ENCODE measurements around the gene ASNSD1.
A peak's percentile ranks its signal among the peaks of the same experiment; 100 is the strongest.
"Not testable (repeated sequence)": the region's sequence is repeated elsewhere in the genome, so short reads cannot be mapped to it uniquely, and the experiment has no call there.

ASNSD1 gene

DNA sequence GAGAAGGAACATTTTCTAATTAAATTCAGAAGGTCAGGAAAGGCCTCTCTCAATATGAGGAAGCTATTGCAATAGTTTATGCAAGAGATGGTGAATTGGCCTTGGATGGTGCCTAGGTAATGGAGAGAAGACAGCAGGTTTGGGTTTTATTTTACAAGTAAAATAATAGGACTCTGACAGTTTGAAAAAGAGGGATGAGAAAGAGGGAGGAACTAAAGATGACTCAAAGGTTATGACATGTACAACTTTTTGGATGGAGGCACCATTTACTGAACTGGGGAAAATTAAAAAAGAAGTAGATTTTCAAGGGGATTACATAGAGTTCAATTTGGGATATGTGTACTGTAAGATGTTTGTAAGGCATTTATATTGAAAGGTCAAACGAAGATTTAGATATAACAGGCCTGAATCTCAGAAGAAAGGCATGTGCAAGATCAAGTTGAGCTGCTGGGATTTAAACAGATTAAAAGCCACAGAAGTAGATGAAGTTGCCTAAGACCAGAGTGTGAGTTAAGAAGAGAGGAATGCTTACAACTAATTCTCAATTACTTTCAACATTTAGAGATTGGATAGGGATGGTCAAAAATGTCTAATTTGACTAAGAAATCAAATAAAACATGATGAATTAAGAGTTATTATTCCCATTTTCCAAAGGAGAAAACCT is 12.3 kb upstream of the ASNSD1 start:
- DNase-seq: no peak

DNA sequence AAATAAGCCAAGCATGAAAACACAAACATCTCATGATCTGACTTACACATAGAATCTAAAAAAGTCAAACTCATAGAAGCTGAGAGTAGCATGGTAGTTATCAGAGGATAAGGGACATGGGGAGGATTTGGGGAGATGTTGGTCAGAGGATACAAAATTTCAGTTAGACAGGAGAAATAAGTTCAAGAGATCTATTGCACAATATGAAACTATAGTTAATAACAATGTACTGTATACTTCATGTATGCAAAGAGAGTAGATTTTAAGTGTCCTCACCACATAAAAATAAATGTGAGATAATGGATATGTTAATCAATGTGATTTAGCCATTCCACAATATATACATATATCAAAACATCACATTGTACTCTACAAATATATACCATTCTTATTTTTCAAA is 10.0 kb upstream of the ASNSD1 start:
- DNase-seq: no peak

DNA sequence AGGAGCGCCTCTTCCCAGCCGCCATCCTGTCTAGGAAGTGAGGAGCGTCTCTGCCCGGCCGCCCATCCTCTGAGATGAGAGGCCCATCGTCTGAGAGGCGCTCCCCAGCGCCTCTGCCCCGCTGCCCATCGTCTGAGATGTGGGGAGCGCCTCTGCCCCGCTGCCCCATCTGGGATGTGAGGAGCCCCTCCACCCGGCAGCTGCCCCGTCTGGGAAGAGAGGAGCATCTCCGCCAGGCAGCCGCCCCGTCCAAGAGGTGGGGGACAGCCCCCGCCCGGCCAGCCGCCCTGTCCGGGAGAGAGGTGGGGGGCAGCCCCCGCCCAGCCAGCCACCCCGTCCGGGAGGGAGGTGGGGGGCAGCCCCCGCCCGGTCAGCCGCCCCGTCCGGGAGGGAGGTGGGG is 7.8 kb upstream of the ASNSD1 start:
- not testable (repeated sequence) for DNase-seq

DNA sequence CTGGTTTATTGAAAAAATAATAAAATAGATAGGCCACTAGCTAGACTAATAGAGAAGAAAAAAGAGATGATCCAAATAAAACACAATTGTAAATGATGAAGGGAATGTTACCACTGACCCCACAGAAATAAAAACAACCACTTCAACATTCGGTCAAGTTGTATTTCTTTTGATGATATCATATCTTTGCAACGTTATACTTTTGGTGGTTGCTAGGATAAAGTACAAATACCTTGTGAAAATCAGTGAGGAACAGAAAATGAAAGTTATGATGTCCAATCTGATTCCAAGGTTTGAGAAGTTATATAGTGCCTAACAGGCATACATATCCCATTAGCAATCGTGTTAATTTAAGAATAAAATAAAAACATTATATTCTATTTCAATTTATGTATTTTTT is 6.6 kb upstream of the ASNSD1 start:
- DNase-seq: no peak

DNA sequence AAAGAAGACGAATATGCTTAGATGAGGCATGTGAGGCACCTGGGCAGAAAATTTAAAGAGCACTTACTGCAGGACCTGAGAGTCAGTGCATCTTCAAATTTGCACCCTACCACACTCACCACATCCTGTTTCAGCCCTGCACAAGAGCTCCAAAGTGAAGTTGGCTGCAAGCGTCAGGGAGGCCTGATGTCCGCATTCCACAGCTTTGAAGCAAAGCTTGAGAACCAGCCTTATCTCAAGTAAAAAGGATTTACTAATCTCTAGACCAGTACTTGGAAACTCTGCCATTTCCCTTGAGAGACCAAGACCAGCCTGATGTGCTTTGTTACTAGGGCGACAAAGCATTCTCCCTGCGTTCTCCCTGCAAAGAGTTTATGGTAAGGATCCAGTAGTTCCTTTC is 3.4 kb upstream of the ASNSD1 start:
- no peak for DNase-seq

DNA sequence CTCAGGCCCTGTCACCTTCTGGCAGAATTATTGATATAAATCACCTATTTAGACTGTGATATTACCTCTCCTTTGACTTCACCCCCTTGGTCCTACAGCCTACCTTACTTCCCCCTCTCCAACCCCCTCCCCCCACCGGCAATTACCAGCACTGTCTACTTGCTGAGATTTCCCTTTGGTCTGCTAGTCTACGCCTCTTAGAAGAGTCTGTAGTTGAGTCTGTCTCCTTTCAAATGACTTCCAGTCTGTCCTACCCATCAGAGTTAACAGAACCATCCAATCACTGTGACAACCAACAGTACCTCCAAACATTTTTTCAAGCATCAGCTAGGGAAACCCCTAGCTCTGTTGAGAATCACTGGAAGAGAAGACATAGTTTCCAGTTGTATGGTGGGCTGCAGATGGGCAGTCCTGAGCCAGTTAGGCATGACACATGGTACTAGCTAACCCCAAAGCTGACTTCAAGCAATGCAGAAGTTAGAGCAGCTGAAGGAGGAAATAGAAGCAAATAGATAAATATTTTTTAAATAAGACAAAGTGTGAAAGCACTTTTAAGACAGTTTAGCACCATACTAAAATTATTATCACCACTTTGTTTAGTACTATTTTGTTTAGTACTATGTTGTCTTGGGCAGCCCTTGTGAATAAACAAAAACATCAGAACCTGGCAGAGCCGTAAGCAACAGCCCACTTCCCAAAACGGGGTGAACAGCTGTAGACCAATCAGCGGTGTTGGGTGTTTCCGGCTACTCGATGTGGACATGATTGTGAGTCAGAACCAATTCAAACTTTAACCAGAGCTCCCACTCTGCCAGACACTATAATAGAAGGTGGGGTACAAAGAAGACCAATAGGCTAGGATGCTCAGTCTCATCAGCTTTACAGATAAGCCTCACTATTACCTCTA is 2.7 kb upstream of the ASNSD1 start:
- DNase-seq: no peak

DNA sequence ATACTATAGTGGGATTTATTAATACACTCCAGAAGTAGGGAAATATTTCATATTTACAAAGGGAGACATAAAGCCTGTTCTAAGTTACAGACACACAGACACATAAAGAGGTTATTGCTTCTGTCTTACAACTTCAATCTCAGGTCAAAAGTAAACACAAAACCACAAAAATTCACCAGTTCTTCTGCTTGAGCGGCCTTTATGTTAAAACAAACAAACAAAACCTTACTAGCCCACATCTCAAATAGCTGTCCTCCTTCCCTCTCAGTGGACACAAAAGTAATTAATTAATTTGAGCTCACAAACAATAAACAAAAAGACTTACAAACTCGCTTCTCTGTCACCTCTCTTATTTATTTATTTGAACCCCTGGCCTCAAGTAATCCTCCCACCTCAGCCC is 1.5 kb upstream of the ASNSD1 start:
- no peak for DNase-seq

DNA sequence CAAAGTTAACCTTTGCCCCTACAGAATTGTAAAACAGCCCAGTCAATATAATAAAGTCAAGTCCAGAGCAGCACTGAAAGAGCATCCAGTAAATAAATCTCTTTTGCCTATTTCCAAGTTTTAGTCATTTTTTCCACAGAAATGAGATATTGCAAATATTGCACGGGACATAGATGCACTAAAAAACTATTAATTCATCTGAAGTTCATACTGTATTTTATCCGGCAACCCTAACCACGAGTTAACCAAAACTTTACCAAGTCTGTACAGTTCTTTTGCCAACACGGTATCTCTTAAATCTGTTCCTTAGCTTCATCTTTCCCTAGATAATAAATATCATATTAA is 484 bp upstream of the ASNSD1 start:
- no peak for DNase-seq

DNA sequence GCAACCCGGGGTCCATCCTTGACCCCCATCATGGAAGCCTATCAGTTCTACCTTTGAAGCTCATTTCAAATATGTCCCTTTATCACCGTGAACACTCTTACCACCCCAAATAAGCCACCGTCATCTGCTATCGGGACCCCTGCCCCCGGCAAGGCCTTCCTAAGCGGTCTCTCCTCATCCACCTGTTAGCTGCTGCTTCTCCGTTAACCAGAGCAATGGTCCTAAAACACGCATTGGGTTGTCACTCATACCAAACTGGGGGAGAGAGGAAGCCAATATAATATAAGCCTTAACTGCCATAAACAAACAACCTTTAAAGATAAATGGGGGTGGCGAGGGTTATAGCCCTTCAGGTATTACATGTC is 680 bp downstream of the ASNSD1 start:
- no peak for DNase-seq

DNA sequence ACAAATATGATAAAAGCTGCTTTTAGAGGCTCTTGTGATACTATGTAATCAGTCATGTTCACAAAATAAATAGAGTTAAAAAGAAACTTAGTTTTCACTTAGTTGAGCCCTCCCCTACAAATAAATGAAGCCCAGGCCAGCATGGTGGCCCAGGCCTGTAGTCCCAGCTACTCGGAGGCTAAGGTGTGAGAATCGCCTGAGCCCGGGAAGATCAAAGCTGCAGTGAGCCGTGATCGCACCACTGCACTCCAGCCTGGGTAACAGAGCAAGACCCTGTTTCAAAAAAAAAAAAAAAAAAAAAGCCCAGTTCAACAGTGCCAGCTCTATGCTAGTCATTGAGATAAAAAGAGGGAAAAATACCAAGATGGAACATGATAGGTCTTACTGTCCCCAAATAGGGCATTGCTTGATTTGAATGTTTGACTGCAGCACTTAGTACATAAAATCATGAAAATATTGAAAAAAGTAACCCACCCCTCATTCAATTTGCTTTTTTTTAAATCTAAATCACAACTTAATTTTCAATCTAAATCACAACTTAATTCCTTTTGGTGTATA is 1.5 kb downstream of the ASNSD1 start:
- DNase-seq: no peak

DNA sequence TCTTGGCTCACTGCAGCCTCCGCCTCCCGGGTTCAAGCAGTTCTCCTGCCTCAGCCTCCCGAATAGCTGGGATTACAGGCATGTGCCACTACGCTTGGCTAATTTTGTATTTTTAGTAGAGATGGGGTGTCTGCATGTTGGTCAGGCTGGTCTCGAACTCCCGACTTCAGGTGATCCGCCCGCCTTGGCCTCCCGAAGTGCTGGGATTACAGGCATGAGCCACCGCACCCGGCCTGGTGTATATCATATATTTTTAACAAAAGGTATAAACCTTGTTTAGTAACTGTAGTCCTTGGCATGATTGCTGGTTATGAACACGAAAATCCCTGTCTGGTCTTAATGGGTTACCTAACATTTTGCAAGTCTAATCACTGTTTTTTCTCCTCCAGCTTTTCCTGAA is 2.1 kb downstream of the ASNSD1 start:
- DNase-seq: not testable (repeated sequence)

DNA sequence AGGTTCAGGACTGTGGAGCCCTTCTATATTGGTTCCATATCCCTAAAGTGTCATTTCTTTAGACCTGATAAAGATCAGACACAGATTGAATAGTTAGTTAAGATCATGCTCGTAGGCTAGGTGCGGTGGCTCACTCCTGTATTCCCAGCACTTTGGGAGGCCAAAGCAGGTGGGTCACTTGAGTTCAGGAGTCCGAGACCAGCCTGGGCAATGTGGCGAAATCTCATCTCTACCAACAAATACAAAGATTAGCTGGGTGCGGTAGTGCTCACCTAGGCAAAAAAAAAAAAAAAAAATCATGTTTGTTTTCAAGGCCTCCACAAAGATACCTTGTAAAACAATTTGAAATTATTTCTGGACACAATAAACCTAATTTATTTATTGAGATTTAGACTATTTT is 8.7 kb downstream of the ASNSD1 start:
- DNase-seq: no peak

DNA sequence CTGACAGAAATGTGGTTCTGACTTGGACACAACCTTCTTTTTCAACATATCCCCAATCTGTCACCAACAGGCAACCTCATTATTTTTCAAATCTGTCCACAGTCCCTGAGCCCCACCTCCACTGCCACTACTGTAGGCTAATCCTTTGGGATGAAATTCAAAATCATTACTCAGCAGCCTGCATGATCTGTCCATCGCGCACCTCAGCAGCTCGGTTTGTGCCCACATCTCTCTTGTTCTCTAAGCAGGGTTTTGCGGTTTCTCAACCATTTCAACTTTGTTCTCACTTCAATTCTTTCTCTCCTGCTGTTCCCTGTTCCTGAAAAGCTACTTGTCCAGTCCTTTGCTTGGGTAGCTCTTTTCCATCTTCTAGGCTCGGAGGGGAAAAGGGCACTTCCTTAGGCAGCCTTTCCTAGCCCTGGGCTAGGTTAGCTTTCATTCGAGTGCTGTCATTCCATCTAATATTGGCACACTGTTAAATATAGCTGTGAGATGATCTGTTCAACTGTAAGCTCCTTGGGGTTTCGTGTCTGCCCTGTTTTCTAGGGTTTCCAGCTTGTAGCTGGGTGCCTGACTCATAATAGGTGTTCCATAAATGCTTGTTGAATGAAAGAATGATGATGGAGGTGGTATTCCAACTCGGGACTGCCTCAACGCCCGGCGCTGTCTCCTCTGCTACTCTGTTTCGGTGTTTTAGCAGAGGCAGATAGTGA is 12.6 kb downstream of the ASNSD1 start:
- DNase-seq: no peak

DNA sequence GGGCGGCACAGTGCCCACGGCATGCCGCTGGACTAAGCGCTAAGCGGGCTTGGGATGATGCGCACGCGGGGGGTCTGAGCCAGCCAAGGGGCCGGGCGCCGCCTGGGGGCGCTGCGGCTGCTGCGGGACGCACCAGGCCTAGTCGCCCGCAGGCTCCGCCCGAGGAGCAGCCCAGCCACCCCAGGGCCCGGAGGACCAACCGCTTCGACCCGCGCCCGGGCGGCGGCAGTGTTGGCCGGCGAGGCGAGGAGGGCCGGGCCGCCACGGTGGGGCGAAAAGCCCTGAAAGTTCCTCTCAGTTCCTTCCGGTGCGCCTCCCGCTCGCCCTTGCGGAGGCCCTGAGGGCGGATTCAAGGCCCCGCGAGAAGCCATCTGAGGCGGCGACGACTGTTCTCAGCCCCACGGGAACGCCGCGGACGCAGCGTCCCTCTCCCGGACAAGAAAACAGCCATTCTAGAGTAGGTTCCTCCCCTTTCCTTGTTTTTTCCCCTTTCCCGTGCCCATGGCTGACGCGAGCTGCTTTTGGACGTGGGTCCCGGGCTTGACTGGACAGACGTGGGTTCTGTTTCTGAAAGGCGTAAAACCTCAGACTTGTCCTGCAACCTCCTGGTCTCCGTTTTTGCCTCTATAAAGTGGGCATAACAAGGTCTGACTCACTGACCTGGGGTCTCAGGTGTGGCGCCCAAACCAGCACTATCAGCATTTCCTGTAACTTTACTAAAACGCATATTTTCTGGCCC is 13.3 kb downstream of the ASNSD1 start, which contains the start of gene ANKAR:
ANKAR (plus strand) TSS at position 297 of the 739 bp plus-strand sequence. CDS start 1,821 bp downstream, outside the sequence.
- peak; percentile 74 for DNase-seq

DNA sequence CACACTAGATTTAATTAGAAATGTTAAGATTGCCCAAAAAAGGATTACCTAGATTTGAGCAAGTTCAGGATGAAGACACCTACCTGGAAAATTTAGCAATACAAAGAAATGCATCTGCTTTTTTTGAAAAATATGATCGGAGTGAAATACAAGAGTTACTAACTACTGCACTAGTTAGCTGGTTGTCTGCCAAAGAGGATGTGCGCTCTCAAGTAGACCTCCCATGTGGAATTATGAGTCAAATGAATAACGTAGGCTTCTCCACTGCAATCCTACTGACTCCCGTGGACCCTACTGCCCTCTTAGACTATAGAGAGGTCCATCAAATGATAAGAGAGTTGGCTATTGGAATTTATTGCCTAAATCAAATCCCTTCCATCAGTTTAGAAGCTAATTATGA is 15.2 kb downstream of the ASNSD1 start:
- no peak for DNase-seq

DNA sequence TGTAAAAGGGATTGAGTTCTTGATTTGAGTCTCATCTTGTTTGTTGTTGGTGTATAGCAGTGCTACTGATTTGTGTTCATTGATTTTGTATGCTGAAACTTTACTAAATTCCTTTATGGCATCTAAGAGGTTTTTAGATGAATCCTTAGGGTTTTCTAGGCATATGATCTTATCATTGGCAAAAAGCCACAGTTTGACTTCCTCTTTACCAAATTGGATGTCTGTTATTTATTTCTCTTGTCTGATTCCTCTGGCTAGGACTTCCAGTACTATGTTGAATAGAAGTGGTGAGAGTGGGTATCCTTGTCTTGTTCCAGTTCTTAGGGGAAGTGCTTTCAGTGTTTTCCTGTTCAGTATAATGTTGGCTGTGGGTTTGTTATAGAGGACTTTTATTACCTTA is 18.0 kb downstream of the ASNSD1 start:
- DNase-seq: no peak

DNA sequence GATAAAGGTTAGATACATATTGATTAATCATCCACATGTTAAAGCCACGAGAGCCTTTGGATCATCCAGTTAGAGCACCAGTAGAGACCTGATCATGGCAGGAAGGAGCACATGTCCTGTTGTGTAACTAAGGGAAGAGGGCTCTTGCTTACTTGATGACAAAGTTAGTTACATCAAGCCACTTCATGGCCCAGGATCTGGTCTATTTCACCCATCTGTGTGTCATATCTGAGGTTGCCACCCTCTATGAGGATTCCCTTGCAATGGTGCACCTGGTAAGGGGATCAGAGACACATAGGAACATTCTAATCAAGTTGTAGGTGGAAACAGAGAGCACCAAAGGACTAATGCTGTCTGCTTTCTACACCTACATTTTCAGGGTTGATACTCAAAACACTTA is 19.9 kb downstream of the ASNSD1 start:
- DNase-seq: no peak

DNA sequence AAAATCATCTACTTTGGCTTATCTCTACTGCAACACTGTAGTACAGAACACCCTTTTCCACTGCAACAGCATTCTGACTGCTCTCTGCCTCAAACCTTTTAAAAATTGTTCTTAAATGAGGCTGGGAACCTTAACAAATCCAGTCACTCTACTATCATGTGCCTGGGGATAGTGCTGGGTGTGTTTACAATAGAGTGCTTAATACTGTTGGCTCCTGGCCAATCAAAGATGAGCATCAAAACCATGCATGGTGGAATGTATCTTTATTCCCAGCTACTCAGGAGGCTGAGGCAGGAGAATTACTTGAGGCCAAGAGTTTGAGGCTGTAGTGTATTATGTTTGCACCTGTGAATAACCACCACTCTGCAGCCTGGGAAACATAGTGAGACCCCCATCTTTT is 20.6 kb downstream of the ASNSD1 start:
- DNase-seq: no peak

DNA sequence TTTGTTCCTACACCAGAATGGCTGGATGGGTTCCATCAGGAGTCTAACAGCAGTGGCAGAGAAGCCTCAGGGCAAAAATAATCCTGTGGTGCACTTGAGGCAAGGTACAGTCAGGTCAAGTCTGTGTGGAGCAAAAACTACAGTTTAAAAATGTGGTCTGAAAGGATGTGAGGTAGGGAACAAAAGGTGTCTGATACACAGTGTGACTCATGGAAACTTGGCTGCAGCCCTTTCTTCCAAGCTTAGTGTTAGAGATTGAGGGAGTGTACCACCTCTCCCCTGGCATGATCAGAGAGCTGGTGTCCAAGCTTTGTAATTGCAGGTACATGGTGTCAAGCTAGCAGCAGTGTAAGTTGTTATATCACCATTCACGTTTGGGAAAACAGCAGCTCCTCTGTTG is 22.1 kb downstream of the ASNSD1 start:
- DNase-seq: no peak

DNA sequence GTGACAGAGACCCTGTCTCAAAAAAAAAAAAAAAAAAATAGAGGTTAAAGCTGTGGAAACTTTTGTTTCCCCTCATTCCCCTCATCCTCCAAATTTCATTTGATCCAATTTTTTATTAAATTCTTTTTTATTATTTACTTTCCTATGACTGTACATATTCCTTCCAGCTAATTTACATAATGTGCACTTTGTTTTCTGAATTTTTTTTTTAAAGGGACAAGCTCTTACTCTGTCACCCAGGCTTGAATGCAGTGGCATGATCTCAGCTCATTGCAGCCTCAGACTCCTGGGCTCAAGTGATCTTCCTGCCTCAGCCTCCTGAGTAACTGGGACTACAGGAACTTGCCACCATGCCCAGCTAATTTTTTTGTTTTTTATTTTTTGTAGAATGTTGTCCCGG is 23.6 kb downstream of the ASNSD1 start:
- no peak for DNase-seq

DNA sequence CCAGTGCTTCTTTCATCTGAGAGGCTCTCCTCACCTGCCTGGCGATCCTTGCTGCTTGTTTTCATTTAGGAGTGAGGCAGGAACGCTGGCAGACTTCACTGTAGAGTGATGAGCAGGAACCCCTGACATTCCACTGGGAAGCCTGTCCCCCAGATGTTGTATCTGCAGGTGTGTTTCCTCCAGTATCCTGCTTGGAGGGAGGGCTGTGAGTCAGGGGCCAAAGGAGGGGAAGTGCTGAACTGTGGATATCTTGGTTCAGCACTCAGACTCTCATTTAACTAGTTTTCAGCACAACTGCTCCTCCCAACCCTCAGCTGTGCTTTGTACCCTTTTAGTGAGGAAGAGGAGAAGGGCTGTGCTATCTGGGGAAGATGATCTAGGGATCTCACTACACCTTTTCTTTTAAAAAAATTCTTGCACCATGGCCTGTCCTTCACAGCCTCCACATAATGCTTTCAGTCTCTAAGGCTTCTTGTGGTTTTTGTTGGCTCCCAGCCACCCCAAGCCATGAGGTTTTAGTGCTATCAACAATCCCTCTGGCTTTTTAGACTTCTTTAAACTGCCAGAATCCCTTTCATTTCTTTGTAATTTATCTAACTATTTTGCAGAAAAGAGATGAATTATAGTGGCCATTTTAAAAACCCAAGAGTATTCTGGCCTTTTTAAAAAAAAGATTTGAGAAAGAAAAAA is 24.4 kb downstream of the ASNSD1 start:
- DNase-seq: no peak

DNA sequence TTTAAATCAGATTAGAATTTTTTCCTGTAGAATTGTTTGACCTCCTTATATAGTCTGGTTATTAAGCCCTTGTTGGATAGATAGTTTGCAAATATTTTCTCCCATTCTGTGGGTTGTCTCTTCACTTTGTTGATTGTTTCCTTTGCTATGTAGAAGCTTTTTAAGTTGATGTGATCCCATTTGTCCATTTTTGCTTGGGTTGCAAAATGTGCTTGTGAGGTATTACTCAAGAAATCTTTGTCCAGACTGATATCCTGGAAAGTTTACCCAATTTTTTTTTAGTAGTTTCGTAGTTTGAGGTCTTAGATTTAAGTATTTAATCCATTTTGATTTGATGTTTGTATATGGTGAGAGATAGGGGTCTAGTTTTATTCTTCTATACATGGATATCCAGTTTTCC is 26.5 kb downstream of the ASNSD1 start:
- DNase-seq: not testable (repeated sequence)

All from SHP77 treated with DMSO at 0.1 percent for 48 hours (cell line).